SK-N-SH treated with all-trans-retinoic acid at 6 μM for 48 hours (cell line): ENCODE measurements around the gene SLX9.

Source experiments
- ATAC-seq: fragments of 200-7000 bp; cut with Tn5 transposase; 3 replicates; pipeline ENCODE4 v1.9.1; 2020; ENCODE audit warnings: mild to moderate bottlenecking, moderate library complexity
- BACH2 ChIP-seq: fragments of 250-450 bp; sonication (Bioruptor Pico); IDR thresholded peaks from 2 replicates; pipeline ENCODE4 v1.9.0; 2021; ENCODE audit warnings: mild to moderate bottlenecking, borderline replicate concordance
- CSDC2 ChIP-seq: fragments of 250-450 bp; sonication (Bioruptor Pico); IDR thresholded peaks from 2 replicates; pipeline ENCODE4 v1.5.0; 2020; ENCODE audit warnings: mild to moderate bottlenecking, moderate library complexity
- ESRRG ChIP-seq: fragments of 250-450 bp; sonication (Bioruptor Pico); IDR thresholded peaks from 2 replicates; pipeline ENCODE4 v1.6.1; 2021; ENCODE audit warnings: mild to moderate bottlenecking
- GLIS3 ChIP-seq: fragments of 250-450 bp; sonication (Bioruptor Pico); IDR thresholded peaks from 2 replicates; pipeline ENCODE4 v1.5.0; 2020; ENCODE audit warnings: mild to moderate bottlenecking, moderate library complexity
- PPARA ChIP-seq: fragments of 250-450 bp; sonication (Bioruptor Pico); IDR thresholded peaks from 2 replicates; pipeline ENCODE4 v1.5.0; 2020; ENCODE audit warnings: mild to moderate bottlenecking, borderline replicate concordance
- RARB ChIP-seq: fragments of 250-450 bp; sonication (Bioruptor Pico); IDR thresholded peaks from 2 replicates; pipeline ENCODE4 v1.8.0; 2021; ENCODE audit warnings: mild to moderate bottlenecking, moderate library complexity
- SNAI2 ChIP-seq: fragments of 250-450 bp; sonication (Bioruptor Pico); IDR thresholded peaks from 2 replicates; pipeline ENCODE4 v1.5.0; 2020; ENCODE audit warnings: mild to moderate bottlenecking, moderate library complexity
- TOX ChIP-seq: fragments of 250-450 bp; sonication (Bioruptor Pico); IDR thresholded peaks from 2 replicates; pipeline ENCODE4 v1.8.0; 2021; ENCODE audit warnings: mild to moderate bottlenecking, moderate library complexity, borderline replicate concordance
- ZC3H10 ChIP-seq: fragments of 250-450 bp; sonication (Bioruptor Pico); IDR thresholded peaks from 2 replicates; pipeline ENCODE4 v1.5.1; 2021; ENCODE audit warnings: mild to moderate bottlenecking, moderate library complexity
- ZFP3 ChIP-seq: fragments of 250-450 bp; sonication (Bioruptor Pico); IDR thresholded peaks from 2 replicates; pipeline ENCODE4 v1.5.0; 2020; ENCODE audit warnings: mild to moderate bottlenecking, moderate library complexity
- ZFP30 ChIP-seq: fragments of 450-650 bp; formaldehyde crosslinking; IDR thresholded peaks from 2 replicates; pipeline ENCODE4 v1.5.0; 2022; ENCODE audit warnings: mild to moderate bottlenecking, moderate library complexity
- ZNF565 ChIP-seq: fragments of 450-650 bp; formaldehyde crosslinking; conservative IDR thresholded peaks from 2 replicates; pipeline ENCODE4 v1.5.0; 2020; ENCODE audit warnings: low read depth, mild to moderate bottlenecking, moderate library complexity
- ZNF70 ChIP-seq: fragments of 450-650 bp; formaldehyde crosslinking; IDR thresholded peaks from 2 replicates; pipeline ENCODE4 v1.5.0; 2020; ENCODE audit warnings: mild to moderate bottlenecking, moderate library complexity
- ZNF8 ChIP-seq: fragments of 450-650 bp; formaldehyde crosslinking; IDR thresholded peaks from 2 replicates; pipeline ENCODE4 v1.5.0; 2020; ENCODE audit warnings: mild to moderate bottlenecking, moderate library complexity
- TF ChIP-seq, protein P1 (sequence below): fragments of 250-450 bp; sonication (Bioruptor Pico); IDR thresholded peaks from 2 replicates; pipeline ENCODE4 v1.5.0; 2020; ENCODE audit warnings: mild to moderate bottlenecking, moderate library complexity
- TF ChIP-seq, protein P2 (sequence below): fragments of 250-450 bp; sonication (Bioruptor Pico); IDR thresholded peaks from 2 replicates; pipeline ENCODE4 v1.5.1; 2021; ENCODE audit warnings: mild to moderate bottlenecking, moderate library complexity
- TF ChIP-seq, protein P3 (sequence below): fragments of 250-450 bp; sonication (Bioruptor Pico); IDR thresholded peaks from 2 replicates; pipeline ENCODE4 v1.8.0; 2020; ENCODE audit warnings: mild to moderate bottlenecking, moderate library complexity, borderline replicate concordance
- TF ChIP-seq, protein P4 (sequence below): fragments of 250-450 bp; sonication (Bioruptor Pico); IDR thresholded peaks from 2 replicates; pipeline ENCODE4 v1.8.0; 2021; ENCODE audit warnings: low read depth, mild to moderate bottlenecking, moderate library complexity, borderline replicate concordance

SLX9 gene

DNA sequence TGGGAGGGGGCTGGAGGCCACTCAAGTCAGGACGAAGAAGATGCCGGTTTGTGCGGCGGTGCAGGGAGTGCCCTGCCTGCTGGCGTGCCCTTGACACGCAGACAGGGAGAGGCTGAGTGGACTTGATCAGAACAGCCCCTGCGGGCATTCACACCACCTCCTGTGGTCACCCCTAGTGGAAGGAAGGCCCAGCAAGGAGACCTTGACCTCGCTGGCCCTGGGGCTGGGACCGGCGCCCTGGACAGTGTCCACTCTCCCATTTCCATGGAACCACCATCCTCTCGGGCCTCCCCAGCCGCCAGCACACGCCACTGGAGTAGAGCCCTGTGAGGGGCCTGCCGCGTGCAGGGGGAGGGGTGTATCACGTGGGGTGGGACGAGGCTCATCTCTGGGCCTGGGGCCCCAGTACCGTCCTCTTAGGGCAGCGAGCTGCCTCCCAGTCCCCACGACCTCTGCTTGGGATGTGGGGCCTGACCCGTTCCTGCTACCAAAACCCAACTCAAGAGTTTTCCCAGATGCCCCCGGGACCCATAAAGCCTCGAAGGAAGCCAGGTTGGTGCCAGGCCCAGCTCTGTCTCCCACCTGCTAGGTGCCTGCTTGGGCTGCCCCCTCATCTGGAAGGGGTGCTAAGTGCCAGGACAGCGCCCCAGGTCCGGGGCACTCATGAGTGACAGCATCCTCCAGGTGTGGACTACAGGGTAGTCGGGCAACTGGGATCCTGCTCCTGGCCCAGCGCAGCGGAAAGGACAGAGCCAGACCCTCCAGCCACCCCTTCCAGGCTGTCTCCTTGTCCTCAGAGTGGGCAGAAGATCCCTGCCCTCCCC, 62.8 kb downstream of the SLX9 start:
- ATAC-seq = no peak
- TF ChIP-seq, protein P1, sequence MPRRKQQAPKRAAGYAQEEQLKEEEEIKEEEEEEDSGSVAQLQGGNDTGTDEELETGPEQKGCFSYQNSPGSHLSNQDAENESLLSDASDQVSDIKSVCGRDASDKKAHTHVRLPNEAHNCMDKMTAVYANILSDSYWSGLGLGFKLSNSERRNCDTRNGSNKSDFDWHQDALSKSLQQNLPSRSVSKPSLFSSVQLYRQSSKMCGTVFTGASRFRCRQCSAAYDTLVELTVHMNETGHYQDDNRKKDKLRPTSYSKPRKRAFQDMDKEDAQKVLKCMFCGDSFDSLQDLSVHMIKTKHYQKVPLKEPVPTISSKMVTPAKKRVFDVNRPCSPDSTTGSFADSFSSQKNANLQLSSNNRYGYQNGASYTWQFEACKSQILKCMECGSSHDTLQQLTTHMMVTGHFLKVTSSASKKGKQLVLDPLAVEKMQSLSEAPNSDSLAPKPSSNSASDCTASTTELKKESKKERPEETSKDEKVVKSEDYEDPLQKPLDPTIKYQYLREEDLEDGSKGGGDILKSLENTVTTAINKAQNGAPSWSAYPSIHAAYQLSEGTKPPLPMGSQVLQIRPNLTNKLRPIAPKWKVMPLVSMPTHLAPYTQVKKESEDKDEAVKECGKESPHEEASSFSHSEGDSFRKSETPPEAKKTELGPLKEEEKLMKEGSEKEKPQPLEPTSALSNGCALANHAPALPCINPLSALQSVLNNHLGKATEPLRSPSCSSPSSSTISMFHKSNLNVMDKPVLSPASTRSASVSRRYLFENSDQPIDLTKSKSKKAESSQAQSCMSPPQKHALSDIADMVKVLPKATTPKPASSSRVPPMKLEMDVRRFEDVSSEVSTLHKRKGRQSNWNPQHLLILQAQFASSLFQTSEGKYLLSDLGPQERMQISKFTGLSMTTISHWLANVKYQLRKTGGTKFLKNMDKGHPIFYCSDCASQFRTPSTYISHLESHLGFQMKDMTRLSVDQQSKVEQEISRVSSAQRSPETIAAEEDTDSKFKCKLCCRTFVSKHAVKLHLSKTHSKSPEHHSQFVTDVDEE (CRISPR knock-in tag) = no peak
- TF ChIP-seq ZFP3 (CRISPR knock-in tag) (no peak), ZNF70 (CRISPR knock-in tag) (no peak), GLIS3 (CRISPR knock-in tag) (no peak), RARB (CRISPR knock-in tag) (no peak), CSDC2 (CRISPR knock-in tag) (no peak), ZC3H10 (CRISPR knock-in tag) (no peak), ESRRG (no peak)
- TF ChIP-seq, protein P2, sequence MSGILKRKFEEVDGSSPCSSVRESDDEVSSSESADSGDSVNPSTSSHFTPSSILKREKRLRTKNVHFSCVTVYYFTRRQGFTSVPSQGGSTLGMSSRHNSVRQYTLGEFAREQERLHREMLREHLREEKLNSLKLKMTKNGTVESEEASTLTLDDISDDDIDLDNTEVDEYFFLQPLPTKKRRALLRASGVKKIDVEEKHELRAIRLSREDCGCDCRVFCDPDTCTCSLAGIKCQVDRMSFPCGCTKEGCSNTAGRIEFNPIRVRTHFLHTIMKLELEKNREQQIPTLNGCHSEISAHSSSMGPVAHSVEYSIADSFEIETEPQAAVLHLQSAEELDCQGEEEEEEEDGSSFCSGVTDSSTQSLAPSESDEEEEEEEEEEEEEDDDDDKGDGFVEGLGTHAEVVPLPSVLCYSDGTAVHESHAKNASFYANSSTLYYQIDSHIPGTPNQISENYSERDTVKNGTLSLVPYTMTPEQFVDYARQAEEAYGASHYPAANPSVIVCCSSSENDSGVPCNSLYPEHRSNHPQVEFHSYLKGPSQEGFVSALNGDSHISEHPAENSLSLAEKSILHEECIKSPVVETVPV (CRISPR knock-in tag) = no peak

DNA sequence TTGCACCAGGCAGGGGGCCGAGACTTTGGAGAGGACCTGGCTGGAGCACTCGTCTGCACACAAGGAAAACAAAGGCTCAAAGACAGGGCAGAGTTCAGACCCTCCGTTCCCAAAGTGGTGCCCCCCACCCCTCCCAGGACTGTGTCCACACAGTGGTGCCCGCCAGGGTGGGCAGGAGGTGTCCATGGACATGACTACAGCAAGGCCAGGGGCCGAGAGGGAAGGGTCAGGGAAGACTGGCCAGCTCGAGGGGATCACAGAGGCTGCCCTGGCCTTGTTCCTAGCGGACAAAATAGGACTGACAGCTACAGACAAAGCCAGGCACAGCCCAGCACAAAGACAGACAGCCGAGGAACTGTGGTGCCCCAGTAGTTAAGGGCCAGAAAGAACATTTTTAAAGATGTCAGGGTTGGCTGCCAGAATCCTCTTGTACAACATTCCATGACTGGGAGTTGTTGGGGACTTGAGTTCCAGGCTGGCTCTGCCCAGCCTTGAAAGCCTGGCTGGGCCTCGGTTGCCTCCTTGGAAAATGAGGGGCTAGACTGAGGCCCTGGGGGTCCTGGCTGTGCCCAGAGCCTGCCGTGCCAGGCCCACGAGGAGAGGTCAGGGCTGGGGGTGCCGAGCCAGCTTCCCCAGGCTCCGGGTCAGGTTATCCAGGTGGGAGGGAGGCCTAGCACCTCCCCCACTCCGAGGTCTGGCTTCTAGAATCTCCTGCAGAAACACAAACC, 63.7 kb downstream of the SLX9 start:
- no peak for ATAC-seq
- TF ChIP-seq, protein P3, sequence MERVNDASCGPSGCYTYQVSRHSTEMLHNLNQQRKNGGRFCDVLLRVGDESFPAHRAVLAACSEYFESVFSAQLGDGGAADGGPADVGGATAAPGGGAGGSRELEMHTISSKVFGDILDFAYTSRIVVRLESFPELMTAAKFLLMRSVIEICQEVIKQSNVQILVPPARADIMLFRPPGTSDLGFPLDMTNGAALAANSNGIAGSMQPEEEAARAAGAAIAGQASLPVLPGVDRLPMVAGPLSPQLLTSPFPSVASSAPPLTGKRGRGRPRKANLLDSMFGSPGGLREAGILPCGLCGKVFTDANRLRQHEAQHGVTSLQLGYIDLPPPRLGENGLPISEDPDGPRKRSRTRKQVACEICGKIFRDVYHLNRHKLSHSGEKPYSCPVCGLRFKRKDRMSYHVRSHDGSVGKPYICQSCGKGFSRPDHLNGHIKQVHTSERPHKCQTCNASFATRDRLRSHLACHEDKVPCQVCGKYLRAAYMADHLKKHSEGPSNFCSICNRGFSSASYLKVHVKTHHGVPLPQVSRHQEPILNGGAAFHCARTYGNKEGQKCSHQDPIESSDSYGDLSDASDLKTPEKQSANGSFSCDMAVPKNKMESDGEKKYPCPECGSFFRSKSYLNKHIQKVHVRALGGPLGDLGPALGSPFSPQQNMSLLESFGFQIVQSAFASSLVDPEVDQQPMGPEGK (CRISPR knock-in tag) = no peak
- TF ChIP-seq TOX (CRISPR knock-in tag) (no peak), SNAI2 (CRISPR knock-in tag) (no peak), PPARA (CRISPR knock-in tag) (no peak), BACH2 (CRISPR knock-in tag) (no peak), ZFP30 (CRISPR knock-in tag) (no peak), ZFP3 (CRISPR knock-in tag) (no peak), ZNF565 (CRISPR knock-in tag) (no peak), ZC3H10 (CRISPR knock-in tag) (no peak), ZNF8 (no peak)
- TF ChIP-seq, protein P4, sequence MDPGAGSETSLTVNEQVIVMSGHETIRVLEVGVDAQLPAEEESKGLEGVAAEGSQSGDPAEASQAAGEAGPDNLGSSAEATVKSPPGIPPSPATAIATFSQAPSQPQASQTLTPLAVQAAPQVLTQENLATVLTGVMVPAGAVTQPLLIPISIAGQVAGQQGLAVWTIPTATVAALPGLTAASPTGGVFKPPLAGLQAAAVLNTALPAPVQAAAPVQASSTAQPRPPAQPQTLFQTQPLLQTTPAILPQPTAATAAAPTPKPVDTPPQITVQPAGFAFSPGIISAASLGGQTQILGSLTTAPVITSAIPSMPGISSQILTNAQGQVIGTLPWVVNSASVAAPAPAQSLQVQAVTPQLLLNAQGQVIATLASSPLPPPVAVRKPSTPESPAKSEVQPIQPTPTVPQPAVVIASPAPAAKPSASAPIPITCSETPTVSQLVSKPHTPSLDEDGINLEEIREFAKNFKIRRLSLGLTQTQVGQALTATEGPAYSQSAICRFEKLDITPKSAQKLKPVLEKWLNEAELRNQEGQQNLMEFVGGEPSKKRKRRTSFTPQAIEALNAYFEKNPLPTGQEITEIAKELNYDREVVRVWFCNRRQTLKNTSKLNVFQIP (CRISPR knock-in tag) = no peak
- TF ChIP-seq, protein P2 (CRISPR knock-in tag) = no peak
- TF ChIP-seq, protein P1 (CRISPR knock-in tag) = no peak
